Measurements from ENCODE around the gene SLC25A45. TPM values are rescaled to one million over a fixed set of nuclear protein-coding genes. Genes with fewer than 3 reads are reported as not detected.

The SLC25A45 gene
- total and polyA plus RNA-seq, 2 donors (not counting 1 experiment from before 2014, with no cell fraction given), result 16.4 to 80.6 TPM

GRCh38 chr11:65416341-65416824 is 33.9 kb upstream of the SLC25A45 start:
- H3K4me2 ChIP-seq (replicated peaks; ENCODE audit: low read depth, low read length, poor library complexity, severe bottlenecking), result peak overlapping the region; percentile 94
- H2AFZ ChIP-seq (ENCODE audit: insufficient read depth, low read depth, low read length, poor library complexity, severe bottlenecking), result peak overlapping the region; percentile 74
- peak overlapping the region; percentile 91 to 97 for H3K27ac ChIP-seq (ENCODE audit: low read length in 2 of 2)
- peaks cover 55 to 63% of the 10 kb centered on the region in 2 donors for H3K4me1 ChIP-seq (ENCODE audit: control insufficient read depth in 2 of 2, insufficient read depth in 2 of 2, low read length in 2 of 2)
- H3K9ac ChIP-seq (ENCODE audit: low read length), result peak overlapping the region; percentile 77
- peak overlapping the region; percentile 96 for H3K4me3 Mint-ChIP-seq
- peaks cover 67% of the 10 kb centered on the region for H3K79me2 ChIP-seq (ENCODE audit: control insufficient read depth, insufficient read depth, low read length)
- H4K20me1 ChIP-seq (ENCODE audit: control insufficient read depth, insufficient read depth, low read length, poor library complexity, severe bottlenecking), result no peaks in the 10 kb centered on the region
- POLR2A ChIA-PET, result interaction anchor here (0.5 to 16.5 kb wide), 16 partner anchors 9 to 130 kb away, joined by 3 to 1159 read pairs (median 7); partner anchors contain the start of genes MALAT1, SCYL1 and SLC25A45
- H3K4me3 ChIP-seq (ENCODE audit: control extremely low read depth in 1 of 5, extremely low read depth in 1 of 5, insufficient read depth in 1 of 5, low read depth in 2 of 5, low read length in 4 of 5), result peak overlapping the region; percentile 43 to 86 (median 63)
- H3K9me3 Mint-ChIP-seq (ENCODE audit: insufficient read depth), result no peaks in the 10 kb centered on the region
- no peaks in the 10 kb centered on the region for H3K27me3 Mint-ChIP-seq
- 3% methylated on average over 18 of the region's 18 CpGs for WGBS (ENCODE audit: insufficient coverage)
- peak; percentile 92 for TF ChIP-seq CTCF (IDR thresholded peaks at IDR 0.05)
- TF ChIP-seq EZH2 (IDR thresholded peaks at IDR 0.05; ENCODE audit: borderline replicate concordance, insufficient read depth, low read depth, low read length, poor library complexity, severe bottlenecking), result no peak
- CTCF ChIA-PET, result interaction anchor here (0.9 to 14.9 kb wide), 26 partner anchors 9 to 172 kb away, joined by 3 to 541 read pairs (median 9); partner anchors contain the start of genes FRMD8, MALAT1, SCYL1 and SLC25A45
- H3K4me1 Mint-ChIP-seq, result peaks cover 59% of the 10 kb centered on the region
- no peaks in the 10 kb centered on the region for H3K9me3 ChIP-seq (ENCODE audit: control extremely low read depth in 1 of 3, control insufficient read depth in 2 of 3, insufficient read depth in 1 of 3, low read length in 2 of 3)
- DNase-seq (peak; percentile 91), ATAC-seq (ENCODE audit: low read depth) (peak; percentile 42)
- H3K27me3 ChIP-seq (replicated peaks in 1 of 4; ENCODE audit: control extremely low read depth in 1 of 4, control insufficient read depth in 3 of 4, insufficient read depth in 4 of 4, low read length in 3 of 4), result no peaks in the 10 kb centered on the region
- H3K36me3 ChIP-seq (replicated peaks in 1 of 2; ENCODE audit: control extremely low read depth in 1 of 2, control insufficient read depth in 1 of 2, extremely low read depth in 1 of 2, insufficient read depth in 2 of 2, low read length in 1 of 2), result peaks cover 2 to 14% of the 10 kb centered on the region in 2 experiments
- H3K27ac Mint-ChIP-seq, result peak overlapping the region; percentile 100
- intact Hi-C loops (cut with micrococcal nuclease), result loop anchor here (1.0 to 2.0 kb wide), 8 partner anchors 9 to 94 kb away; partner anchors contain the start of gene SLC25A45

Data from B cell (primary cell).